SK-N-MC (cell line): ENCODE results near the gene CLASP1.

Experiments
- EZH2 ChIP-seq: fragments of 200-600 bp; sonication (generic); IDR thresholded peaks from one replicate; pipeline ENCODE4 v1.6.1; 2017; ENCODE audit warnings: antibody characterized with exemption
- FOXP2 ChIP-seq: optimal IDR thresholded peaks from 2 replicates; pipeline ENCODE3; 2011; ENCODE audit warnings: mild to moderate bottlenecking, moderate library complexity; ENCODE audit not compliant: insufficient read depth; ENCODE audit errors: extremely low read length, control extremely low read depth
- POLR2AphosphoS5 ChIP-seq: IDR thresholded peaks from 2 replicates; pipeline ENCODE4 v1.6.1; 2012; ENCODE audit warnings: mild to moderate bottlenecking, low read depth, low read length, borderline replicate concordance

DNA sequence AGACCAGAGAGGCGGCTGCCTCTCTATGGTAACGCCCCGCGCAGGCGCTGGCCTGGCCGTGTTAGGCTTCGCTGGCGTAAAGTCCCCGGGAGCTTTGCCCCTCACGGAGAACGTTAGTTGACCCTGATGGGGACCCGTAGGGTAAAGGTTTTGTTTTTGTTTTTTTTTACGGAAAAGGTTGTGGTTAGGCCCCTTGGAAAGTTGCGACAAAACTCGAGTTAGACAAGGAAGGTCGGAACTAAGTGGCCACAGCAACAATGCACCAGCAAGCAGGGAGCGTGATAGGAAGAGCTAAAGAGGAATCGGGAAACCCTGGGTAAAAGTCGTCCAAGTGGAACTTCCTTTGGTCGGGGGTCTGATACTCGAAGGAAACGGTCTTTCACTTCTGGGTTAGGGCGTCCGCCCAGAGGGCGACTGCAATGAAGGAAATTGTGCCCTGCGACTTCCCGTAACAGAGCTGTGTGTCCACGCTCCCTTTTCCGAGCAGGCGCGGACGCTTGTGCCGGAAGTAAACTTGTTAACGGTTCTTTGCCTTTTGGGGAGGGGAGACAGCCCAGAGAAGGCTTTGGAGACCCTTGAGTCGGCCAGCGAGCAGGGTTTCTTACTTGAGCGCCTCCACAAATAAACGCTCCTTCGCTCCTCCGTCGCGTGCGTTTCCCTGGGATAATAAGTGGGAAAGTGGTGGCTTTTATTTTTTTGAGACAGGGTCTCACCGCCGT lies 493 bp upstream of the CLASP1 start:
- TF ChIP-seq POLR2AphosphoS5 (peak; percentile 85), EZH2 (no peak), FOXP2 (no peak)
